ENCODE results near the gene CCDC3.
"Not testable (repeated sequence)": the region's sequence is repeated elsewhere in the genome, so short reads cannot be mapped to it uniquely, and the experiment has no call there.

Gene CCDC3

GRCh38 chr10:12875100-12875499 is 126.4 kb downstream of the CCDC3 start:
- Histone ChIP-seq H3K4me3 (ENCODE audit: low read length) (no peak overlapping the region), H3K27ac (ENCODE audit: low read length) (no peak overlapping the region), H3K27me3 (ENCODE audit: insufficient read depth, low read length) (no peaks in the 10 kb centered on the region), H3K9me3 (ENCODE audit: insufficient read depth, low read depth, low read length) (no peaks in the 10 kb centered on the region), H3K4me1 (ENCODE audit: insufficient read depth, low read length) (no peaks in the 10 kb centered on the region; the same call in 1 of the 2 replicates), H3K9ac (ENCODE audit: low read depth, low read length) (no peak overlapping the region), H3K36me3 (ENCODE audit: insufficient read depth, low read depth, low read length) (no peaks in the 10 kb centered on the region)

DNA sequence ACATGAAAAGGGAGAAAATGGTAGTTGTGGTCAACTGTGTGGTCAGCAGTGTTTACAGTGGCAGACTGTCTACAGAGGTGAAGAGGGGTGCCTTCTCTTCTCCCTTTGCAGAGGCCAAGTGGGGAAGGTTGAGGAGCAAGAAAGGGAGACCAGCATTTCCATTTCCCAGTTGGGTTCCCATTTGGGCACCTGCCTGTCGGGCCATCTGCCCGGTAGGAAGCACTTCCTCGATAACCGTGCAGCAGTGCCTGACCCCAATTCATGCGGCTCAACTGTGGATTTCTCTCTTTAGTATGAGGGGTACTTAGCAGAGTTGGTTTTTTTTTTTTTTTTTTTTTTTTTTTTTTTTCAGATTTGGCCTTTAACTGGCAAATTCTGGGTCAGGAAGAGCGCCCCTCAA is 127.0 kb downstream of the CCDC3 start:
- no peak overlapping the region for H3K27ac ChIP-seq (ENCODE audit: low read length)
- H3K36me3 ChIP-seq (ENCODE audit: insufficient read depth, low read depth, low read length): no peaks in the 10 kb centered on the region
- no peaks in the 10 kb centered on the region for H3K27me3 ChIP-seq (ENCODE audit: insufficient read depth, low read length)
- no peaks in the 10 kb centered on the region for H3K9me3 ChIP-seq (ENCODE audit: insufficient read depth, low read depth, low read length)
- H3K4me3 ChIP-seq (ENCODE audit: low read length): no peak overlapping the region
- no peak overlapping the region for H3K9ac ChIP-seq (ENCODE audit: low read depth, low read length)
- H3K4me1 ChIP-seq (ENCODE audit: insufficient read depth, low read length): no peaks in the 10 kb centered on the region; the same call in 1 of the 2 replicates

DNA sequence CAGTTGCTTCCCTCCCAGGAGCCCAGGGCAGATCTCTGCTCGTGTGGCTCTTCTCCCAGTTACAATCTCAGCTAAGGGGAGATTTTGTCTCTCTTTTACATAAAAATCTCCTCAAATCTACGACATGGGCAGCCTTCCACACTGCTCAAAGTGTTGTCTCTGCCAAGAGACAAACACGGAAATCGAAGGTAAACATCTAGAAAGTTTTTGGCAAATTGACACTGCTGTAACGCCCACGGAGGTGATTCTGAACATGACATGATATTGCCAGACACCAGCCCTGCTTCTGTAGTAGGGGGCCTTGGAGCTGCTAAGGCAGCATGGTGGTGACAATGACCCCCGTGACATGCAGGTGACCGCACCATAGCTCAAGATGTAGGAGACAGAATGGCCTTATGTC is 128.3 kb downstream of the CCDC3 start:
- Histone ChIP-seq H3K27ac (ENCODE audit: low read length) (no peak overlapping the region), H3K27me3 (ENCODE audit: insufficient read depth, low read length) (no peaks in the 10 kb centered on the region), H3K9me3 (ENCODE audit: insufficient read depth, low read depth, low read length) (no peaks in the 10 kb centered on the region), H3K4me3 (ENCODE audit: low read length) (no peak overlapping the region), H3K4me1 (ENCODE audit: insufficient read depth, low read length) (no peaks in the 10 kb centered on the region), H3K9ac (ENCODE audit: low read depth, low read length) (no peak overlapping the region), H3K36me3 (ENCODE audit: insufficient read depth, low read depth, low read length) (no peaks in the 10 kb centered on the region)

GRCh38 chr10:12872577-12872976 is 128.9 kb downstream of the CCDC3 start:
- Histone ChIP-seq H3K27ac (ENCODE audit: low read length) (no peak overlapping the region), H3K4me1 (ENCODE audit: insufficient read depth, low read length) (no peaks in the 10 kb centered on the region), H3K36me3 (ENCODE audit: insufficient read depth, low read depth, low read length) (no peaks in the 10 kb centered on the region), H3K4me3 (ENCODE audit: low read length) (no peak overlapping the region), H3K9ac (ENCODE audit: low read depth, low read length) (no peak overlapping the region), H3K27me3 (ENCODE audit: insufficient read depth, low read length) (no peaks in the 10 kb centered on the region), H3K9me3 (ENCODE audit: insufficient read depth, low read depth, low read length) (no peaks in the 10 kb centered on the region)

- Histone ChIP-seq H3K9me3 (ENCODE audit: insufficient read depth, low read depth, low read length) (no peaks in the 10 kb centered on the region), H3K36me3 (ENCODE audit: insufficient read depth, low read depth, low read length) (no peaks in the 10 kb centered on the region), H3K4me1 (ENCODE audit: insufficient read depth, low read length) (no peaks in the 10 kb centered on the region), H3K9ac (ENCODE audit: low read depth, low read length) (no peak overlapping the region), H3K27me3 (ENCODE audit: insufficient read depth, low read length) (no peaks in the 10 kb centered on the region), H3K4me3 (ENCODE audit: low read length) (no peak overlapping the region), H3K27ac (ENCODE audit: low read length) (no peak overlapping the region)
Measured at GRCh38 chr10:12869427-12869826, 132.1 kb downstream of the CCDC3 start.

GRCh38 chr10:12868229-12868628 is 133.3 kb downstream of the CCDC3 start:
- Histone ChIP-seq H3K4me3 (ENCODE audit: low read length) (no peak overlapping the region), H3K27ac (ENCODE audit: low read length) (no peak overlapping the region), H3K27me3 (ENCODE audit: insufficient read depth, low read length) (no peaks in the 10 kb centered on the region)

DNA sequence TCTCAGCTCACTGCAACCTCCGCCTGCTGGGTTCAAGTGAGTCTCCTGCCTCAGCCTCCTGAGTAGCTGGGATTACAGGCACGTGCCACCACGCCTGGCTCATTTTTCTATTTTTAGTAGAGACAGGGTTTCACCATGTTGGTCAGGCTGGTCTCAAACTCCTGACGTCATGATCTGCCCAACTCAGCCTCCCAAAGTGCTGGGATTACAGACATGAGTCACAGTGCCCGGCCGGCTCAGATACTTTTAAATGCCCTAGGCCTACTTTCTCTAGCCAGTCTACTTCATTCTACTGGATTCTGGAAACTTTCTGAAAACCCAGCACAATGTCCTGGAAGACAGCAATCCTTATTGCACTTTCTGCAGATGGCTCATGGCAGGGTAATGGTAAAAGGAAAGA is 136.0 kb downstream of the CCDC3 start:
- H3K27me3 ChIP-seq (ENCODE audit: insufficient read depth, low read length); H3K9me3 ChIP-seq (ENCODE audit: insufficient read depth, low read depth, low read length); H3K4me1 ChIP-seq (ENCODE audit: insufficient read depth, low read length); H3K27ac ChIP-seq (ENCODE audit: low read length); H3K4me3 ChIP-seq (ENCODE audit: low read length); H3K36me3 ChIP-seq (ENCODE audit: insufficient read depth, low read depth, low read length); H3K9ac ChIP-seq (ENCODE audit: low read depth, low read length): not testable (repeated sequence)

More at GRCh38 chr10:12868229-12868628, 133.3 kb downstream of the CCDC3 start:
- no peaks in the 10 kb centered on the region for H3K9me3 ChIP-seq (ENCODE audit: insufficient read depth, low read depth, low read length)
- no peaks in the 10 kb centered on the region for H3K4me1 ChIP-seq (ENCODE audit: insufficient read depth, low read length)
- no peaks in the 10 kb centered on the region for H3K36me3 ChIP-seq (ENCODE audit: insufficient read depth, low read depth, low read length)
- no peak overlapping the region for H3K9ac ChIP-seq (ENCODE audit: low read depth, low read length)

- Histone ChIP-seq H3K9ac (ENCODE audit: low read depth, low read length) (no peak overlapping the region), H3K27ac (ENCODE audit: low read length) (no peak overlapping the region), H3K36me3 (ENCODE audit: insufficient read depth, low read depth, low read length) (no peaks in the 10 kb centered on the region), H3K4me1 (ENCODE audit: insufficient read depth, low read length) (no peaks in the 10 kb centered on the region), H3K4me3 (ENCODE audit: low read length) (no peak overlapping the region), H3K9me3 (ENCODE audit: insufficient read depth, low read depth, low read length) (no peaks in the 10 kb centered on the region), H3K27me3 (ENCODE audit: insufficient read depth, low read length) (no peaks in the 10 kb centered on the region)
Measured at GRCh38 chr10:12862459-12862858, 139.1 kb downstream of the CCDC3 start.

GRCh38 chr10:12854988-12855387 is 146.5 kb downstream of the CCDC3 start:
- H3K4me3 ChIP-seq (ENCODE audit: low read length): no peak overlapping the region
- no peaks in the 10 kb centered on the region for H3K4me1 ChIP-seq (ENCODE audit: insufficient read depth, low read length)
- no peak overlapping the region for H3K9ac ChIP-seq (ENCODE audit: low read depth, low read length)
- no peak overlapping the region for H3K27ac ChIP-seq (ENCODE audit: low read length)
- no peaks in the 10 kb centered on the region for H3K36me3 ChIP-seq (ENCODE audit: insufficient read depth, low read depth, low read length)
- H3K9me3 ChIP-seq (ENCODE audit: insufficient read depth, low read depth, low read length): no peaks in the 10 kb centered on the region
- H3K27me3 ChIP-seq (ENCODE audit: insufficient read depth, low read length): no peaks in the 10 kb centered on the region

GRCh38 chr10:12852687-12853086 is 148.8 kb downstream of the CCDC3 start:
- Histone ChIP-seq H3K36me3 (ENCODE audit: insufficient read depth, low read depth, low read length) (no peaks in the 10 kb centered on the region), H3K9ac (ENCODE audit: low read depth, low read length) (no peak overlapping the region), H3K4me1 (ENCODE audit: insufficient read depth, low read length) (no peaks in the 10 kb centered on the region), H3K9me3 (ENCODE audit: insufficient read depth, low read depth, low read length) (no peaks in the 10 kb centered on the region), H3K27ac (ENCODE audit: low read length) (no peak overlapping the region), H3K27me3 (ENCODE audit: insufficient read depth, low read length) (no peaks in the 10 kb centered on the region), H3K4me3 (ENCODE audit: low read length) (no peak overlapping the region)

DNA sequence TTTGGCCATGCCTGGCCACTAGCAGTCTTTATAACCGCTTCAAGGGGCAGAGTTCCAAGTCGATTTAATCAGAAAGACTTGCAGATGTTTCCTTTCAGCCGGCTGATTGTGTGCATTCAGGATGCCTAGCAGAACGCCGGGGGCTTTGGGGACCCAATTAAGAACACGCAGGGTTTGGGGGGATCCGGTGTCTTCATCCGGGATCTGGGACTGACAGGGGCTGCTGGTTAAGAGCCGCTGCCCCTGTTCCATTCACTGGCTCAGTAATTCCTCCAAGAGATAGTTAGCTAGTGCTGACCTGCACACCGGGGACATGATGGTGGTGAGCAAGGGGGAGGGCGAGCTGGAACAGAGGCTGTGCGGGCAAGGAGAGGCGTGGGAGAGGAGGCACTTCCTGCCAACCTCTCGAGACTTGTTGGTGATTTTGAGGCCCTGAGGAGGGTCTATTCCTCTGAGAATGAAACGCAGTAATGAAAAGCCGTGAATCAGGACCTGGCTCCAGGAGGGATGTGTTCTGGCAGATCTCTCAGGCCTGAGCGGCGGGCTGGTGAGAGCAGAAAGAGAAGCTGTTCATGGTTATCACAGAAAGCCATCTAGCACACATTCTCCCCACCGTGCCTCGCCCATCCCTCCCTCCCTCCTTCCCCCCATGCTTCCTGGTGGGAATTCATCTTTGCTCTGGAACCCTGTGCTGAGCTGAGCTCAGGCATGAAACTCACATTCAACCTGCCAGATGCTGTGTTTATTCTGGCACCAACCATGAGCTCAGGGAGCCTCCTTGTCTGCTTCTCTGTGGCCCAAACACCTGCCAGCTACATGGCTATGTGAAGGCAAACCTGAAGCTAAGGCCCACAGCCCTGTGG is 152.0 kb downstream of the CCDC3 start:
- H3K9me3 ChIP-seq (ENCODE audit: insufficient read depth, low read depth, low read length): no peaks in the 10 kb centered on the region
- no peak overlapping the region for H3K4me3 ChIP-seq (ENCODE audit: low read length)
- no peak overlapping the region for H3K9ac ChIP-seq (ENCODE audit: low read depth, low read length)
- no peak overlapping the region for H3K27ac ChIP-seq (ENCODE audit: low read length)
- H3K27me3 ChIP-seq (ENCODE audit: insufficient read depth, low read length): no peaks in the 10 kb centered on the region
- H3K36me3 ChIP-seq (ENCODE audit: insufficient read depth, low read depth, low read length): no peaks in the 10 kb centered on the region
- peaks cover 3% of the 10 kb centered on the region; the same call in 1 of the 2 replicates for H3K4me1 ChIP-seq (ENCODE audit: insufficient read depth, low read length)

- Histone ChIP-seq H3K27ac (ENCODE audit: low read length) (no peak overlapping the region), H3K27me3 (ENCODE audit: insufficient read depth, low read length) (no peaks in the 10 kb centered on the region), H3K9ac (ENCODE audit: low read depth, low read length) (no peak overlapping the region), H3K36me3 (ENCODE audit: insufficient read depth, low read depth, low read length) (no peaks in the 10 kb centered on the region), H3K4me1 (ENCODE audit: insufficient read depth, low read length) (peaks cover 3% of the 10 kb centered on the region; the same call in 1 of the 2 replicates), H3K9me3 (ENCODE audit: insufficient read depth, low read depth, low read length) (no peaks in the 10 kb centered on the region), H3K4me3 (ENCODE audit: low read length) (no peak overlapping the region)
Measured at GRCh38 chr10:12848439-12849173, 152.9 kb downstream of the CCDC3 start.

Measured in iPS-20b (cell line).